ENCODE data around the gene BARX2.

BARX2 gene

DNA sequence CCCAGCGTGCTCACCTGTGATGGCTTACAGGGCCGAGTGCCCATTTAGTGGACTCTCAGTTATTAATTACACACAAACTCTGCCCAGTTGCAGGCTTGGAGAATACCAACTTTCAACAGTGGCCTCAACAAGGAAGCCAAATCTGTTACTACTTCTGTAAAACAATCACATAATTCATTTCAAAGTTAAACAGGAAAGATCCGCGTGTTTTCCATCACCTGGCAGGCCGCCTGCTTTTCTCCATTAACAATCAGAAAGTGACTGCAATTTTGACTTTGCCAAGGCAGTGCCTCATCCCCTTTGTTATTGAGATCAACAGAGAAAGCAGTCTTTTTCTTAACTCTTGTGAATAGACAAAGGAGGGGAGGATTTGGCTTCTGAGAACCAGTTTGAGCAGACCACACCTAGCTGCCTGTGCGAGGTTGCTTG is 77.7 kb downstream of the BARX2 start:
- no peak for TF ChIP-seq ZFX (IDR thresholded peaks at IDR 0.05; ENCODE audit: borderline replicate concordance)
- TF ChIP-seq, protein P1, sequence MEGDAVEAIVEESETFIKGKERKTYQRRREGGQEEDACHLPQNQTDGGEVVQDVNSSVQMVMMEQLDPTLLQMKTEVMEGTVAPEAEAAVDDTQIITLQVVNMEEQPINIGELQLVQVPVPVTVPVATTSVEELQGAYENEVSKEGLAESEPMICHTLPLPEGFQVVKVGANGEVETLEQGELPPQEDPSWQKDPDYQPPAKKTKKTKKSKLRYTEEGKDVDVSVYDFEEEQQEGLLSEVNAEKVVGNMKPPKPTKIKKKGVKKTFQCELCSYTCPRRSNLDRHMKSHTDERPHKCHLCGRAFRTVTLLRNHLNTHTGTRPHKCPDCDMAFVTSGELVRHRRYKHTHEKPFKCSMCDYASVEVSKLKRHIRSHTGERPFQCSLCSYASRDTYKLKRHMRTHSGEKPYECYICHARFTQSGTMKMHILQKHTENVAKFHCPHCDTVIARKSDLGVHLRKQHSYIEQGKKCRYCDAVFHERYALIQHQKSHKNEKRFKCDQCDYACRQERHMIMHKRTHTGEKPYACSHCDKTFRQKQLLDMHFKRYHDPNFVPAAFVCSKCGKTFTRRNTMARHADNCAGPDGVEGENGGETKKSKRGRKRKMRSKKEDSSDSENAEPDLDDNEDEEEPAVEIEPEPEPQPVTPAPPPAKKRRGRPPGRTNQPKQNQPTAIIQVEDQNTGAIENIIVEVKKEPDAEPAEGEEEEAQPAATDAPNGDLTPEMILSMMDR (IDR thresholded peaks at IDR 0.05) = no peak
- no peak overlapping the region for H3K27ac ChIP-seq

DNA sequence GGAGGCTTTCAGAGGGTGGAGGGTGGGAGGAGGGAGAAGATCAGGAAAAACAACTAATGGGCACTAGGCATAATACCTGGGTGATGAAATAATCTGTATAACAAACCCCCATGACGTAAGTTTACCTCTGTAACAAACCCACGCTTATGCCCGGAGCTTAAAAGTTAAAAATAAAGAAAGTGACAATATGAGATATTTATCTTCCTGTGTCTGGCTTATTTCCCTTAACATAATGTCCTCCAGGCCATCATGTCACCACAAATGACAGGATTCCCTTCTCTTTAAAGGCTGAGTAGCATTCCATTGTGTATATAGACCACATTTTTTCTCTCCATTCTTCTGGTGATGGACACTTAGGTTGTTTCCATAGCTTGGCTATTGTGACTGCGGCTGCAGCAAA is 79.5 kb downstream of the BARX2 start:
- no peak overlapping the region for H3K27ac ChIP-seq
- TF ChIP-seq, protein P1 (IDR thresholded peaks at IDR 0.05) = no peak
- no peak for TF ChIP-seq ZFX (IDR thresholded peaks at IDR 0.05; ENCODE audit: borderline replicate concordance)

DNA sequence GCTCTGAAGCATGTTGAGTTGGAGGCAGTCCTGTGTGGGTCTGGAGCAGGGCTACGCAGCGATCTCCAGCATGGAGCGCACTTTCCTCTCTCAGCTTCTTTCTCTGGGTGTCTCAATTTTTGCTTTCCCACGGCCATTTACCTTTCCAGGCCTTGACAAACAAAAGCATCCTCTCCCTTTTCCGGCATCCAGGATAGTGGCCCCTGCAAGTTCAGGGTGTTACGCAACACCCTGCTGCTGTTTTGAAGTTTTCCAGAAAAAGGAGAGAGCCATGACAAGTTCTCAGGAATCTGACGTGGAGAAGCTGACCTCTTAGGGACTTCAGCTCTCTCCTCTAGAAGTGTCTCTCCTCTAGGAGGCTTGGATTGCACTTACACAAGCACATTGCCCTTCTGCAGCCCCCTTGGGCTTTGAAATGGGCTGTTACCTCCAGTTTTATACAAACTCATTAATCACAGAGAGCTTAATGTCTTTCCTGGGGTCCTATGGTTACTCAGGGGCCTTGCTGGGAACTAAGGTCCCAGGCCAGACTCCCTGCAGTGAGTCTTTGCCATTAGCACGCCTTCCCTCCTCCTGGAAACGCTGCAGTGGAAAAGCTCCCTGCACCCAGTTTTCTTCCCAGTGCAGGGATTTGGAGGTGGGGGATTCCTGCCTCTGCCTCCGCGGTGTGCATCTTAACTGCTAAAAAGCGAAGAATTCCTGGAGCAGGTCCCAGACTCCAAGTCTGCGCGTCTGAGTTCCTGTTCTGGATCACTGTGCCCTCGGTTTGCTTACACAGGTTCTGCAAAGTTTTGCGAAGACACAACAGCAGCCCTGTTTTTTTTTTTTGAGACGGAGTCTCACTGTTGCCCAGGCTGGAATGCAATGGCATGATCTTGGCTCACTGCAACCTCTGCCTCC is 80.4 kb downstream of the BARX2 start:
- no peak overlapping the region for H3K27ac ChIP-seq
- TF ChIP-seq, protein P1 (IDR thresholded peaks at IDR 0.05) = no peak
- no peak for TF ChIP-seq ZFX (IDR thresholded peaks at IDR 0.05; ENCODE audit: borderline replicate concordance)

DNA sequence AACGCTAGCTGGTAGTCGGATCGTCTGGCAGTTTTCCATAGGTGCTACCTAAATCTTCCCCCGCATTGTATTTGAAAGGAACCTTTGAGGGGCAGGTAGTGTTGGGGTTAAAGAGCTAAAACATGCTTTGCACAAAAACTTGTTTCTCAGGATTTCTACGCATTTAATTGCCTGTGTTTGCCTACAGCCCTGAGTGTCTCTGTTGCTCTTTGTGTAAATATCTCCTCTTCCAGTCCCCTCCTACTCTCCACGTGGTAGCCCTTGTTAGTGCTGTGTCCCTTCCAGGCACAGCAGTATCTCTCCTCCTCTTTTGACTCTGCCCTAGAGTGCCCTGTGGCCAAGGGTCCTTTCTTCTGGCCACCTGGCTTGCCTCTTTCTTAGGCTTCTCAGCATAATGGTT is 81.7 kb downstream of the BARX2 start:
- TF ChIP-seq, protein P1 (IDR thresholded peaks at IDR 0.05) = no peak
- no peak for TF ChIP-seq ZFX (IDR thresholded peaks at IDR 0.05; ENCODE audit: borderline replicate concordance)
- H3K27ac ChIP-seq = no peak overlapping the region

DNA sequence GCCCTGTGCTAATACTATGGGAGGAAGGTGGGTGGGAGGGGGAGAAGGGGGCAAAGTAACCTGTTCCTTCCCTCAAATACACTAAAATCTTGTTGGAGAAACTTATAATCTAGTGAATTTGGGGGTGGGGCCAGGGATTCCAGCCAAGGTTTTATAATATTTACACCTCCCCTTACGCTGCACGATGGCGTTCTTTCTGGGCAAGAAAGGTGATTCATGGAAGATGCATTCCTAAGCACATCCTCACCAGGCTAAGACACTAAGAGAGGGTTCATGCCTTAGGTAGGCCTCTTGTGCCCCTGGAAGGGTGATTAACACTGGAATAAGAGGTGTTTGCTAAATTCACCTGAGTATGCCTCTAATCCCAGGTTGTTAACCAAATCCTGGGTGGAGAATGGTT is 82.6 kb downstream of the BARX2 start:
- TF ChIP-seq, protein P1 (IDR thresholded peaks at IDR 0.05) = no peak
- TF ChIP-seq ZFX (IDR thresholded peaks at IDR 0.05; ENCODE audit: borderline replicate concordance) = no peak
- H3K27ac ChIP-seq = no peak overlapping the region

DNA sequence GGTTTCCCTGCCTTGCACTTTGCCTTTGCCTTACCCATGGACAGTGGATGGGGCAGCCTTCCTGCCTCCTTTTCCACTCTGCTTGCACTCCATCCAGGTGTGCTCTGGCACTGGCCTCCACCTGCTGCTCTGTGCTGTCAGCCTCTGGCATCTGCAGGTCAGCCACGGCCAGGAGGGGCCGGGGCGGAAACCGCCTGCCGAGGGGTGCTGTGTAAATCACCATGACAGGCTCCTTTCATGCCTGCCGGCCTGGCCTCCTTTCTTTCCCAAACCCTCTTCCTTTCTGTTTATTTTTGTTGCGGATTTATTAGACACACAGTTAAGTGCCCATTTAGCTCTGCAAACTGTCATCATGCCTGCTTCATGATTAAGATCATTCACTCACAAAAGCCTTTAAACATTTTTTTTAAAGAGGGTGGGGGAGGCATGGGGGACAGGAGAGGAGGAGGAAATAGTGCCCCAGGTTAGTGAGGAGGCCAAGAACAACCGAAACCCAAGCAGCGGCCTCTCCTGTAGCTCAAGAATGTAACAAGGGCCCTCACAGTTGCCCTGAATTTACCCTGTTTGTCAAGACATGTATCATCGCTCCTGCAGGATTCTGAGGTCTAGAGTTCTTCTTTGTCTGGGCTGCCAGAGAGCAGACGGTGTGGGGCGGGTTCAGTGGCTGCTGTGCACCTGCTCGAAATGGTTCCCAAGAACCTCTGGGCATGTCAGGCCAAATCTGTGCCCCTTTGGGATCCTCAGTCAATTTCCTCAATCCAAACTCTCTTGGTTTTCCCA is 83.3 kb downstream of the BARX2 start:
- no peak overlapping the region for H3K27ac ChIP-seq
- no peak for TF ChIP-seq ZFX (IDR thresholded peaks at IDR 0.05; ENCODE audit: borderline replicate concordance)
- TF ChIP-seq, protein P1 (IDR thresholded peaks at IDR 0.05) = no peak

DNA sequence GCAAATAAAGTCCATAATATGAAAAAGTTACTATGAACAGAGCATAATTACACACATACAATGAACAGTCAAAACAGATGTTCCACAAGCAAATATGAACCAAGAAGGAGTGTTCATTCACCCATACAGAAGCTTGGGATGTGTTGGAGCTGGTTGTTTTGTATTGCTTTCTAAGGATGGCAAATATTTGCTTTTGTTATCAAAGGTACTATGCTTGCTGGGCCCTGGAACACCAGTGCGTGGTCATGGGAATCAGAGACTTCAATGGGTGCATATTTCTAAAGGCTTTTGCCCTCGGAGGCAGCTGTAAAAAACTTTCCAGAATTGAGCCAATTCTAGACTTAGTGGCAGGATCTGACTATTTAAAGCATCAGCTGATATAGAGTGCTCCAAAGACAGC is 85.1 kb downstream of the BARX2 start:
- no peak overlapping the region for H3K27ac ChIP-seq
- TF ChIP-seq ZFX (IDR thresholded peaks at IDR 0.05; ENCODE audit: borderline replicate concordance) = no peak
- TF ChIP-seq, protein P1 (IDR thresholded peaks at IDR 0.05) = no peak

Data from 22Rv1 (cell line).